KMS-11 (cell line): ENCODE results near the gene ROPN1L.

Source experiments
- H2AFZ ChIP-seq: fragments of 200-600 bp; sonication (generic); 2 replicates; pipeline ENCODE4 v1.6.1; 2016; ENCODE audit warnings: antibody characterized with exemption, mixed run types, low read depth
- H3K27ac ChIP-seq: fragments of 200-600 bp; sonication (generic); 2 replicates; pipeline ENCODE4 v1.6.1; 2016; ENCODE audit warnings: mild to moderate bottlenecking, mixed run types
- H3K27me3 ChIP-seq: fragments of 200-600 bp; sonication (generic); 2 replicates; pipeline ENCODE4 v1.6.1; 2017; ENCODE audit warnings: mild to moderate bottlenecking, low read depth, mixed run types, moderate library complexity; ENCODE audit not compliant: insufficient read depth
- H3K36me3 ChIP-seq: fragments of 200-600 bp; sonication (generic); 2 replicates; pipeline ENCODE4 v1.6.1; 2017; ENCODE audit warnings: mild to moderate bottlenecking, mixed run types; ENCODE audit not compliant: insufficient read depth
- H3K4me1 ChIP-seq: fragments of 200-600 bp; sonication (generic); 2 replicates; pipeline ENCODE4 v1.6.1; 2016; ENCODE audit warnings: mild to moderate bottlenecking, low read depth, mixed run types; ENCODE audit not compliant: poor library complexity, severe bottlenecking
- H3K4me2 ChIP-seq: fragments of 200-600 bp; sonication (generic); 2 replicates; pipeline ENCODE4 v1.7.0; 2016; ENCODE audit warnings: mild to moderate bottlenecking, mixed run types
- H3K4me3 ChIP-seq: fragments of 200-600 bp; sonication (generic); IDR thresholded peaks from 2 replicates; pipeline ENCODE4 v1.6.1; 2017; ENCODE audit warnings: low read depth, low read length, mixed read lengths; ENCODE audit not compliant: insufficient read depth
- H3K79me2 ChIP-seq: fragments of 200-600 bp; sonication (generic); 2 replicates; pipeline ENCODE4 v1.6.1; 2016; ENCODE audit warnings: low read depth, mixed run types; ENCODE audit not compliant: insufficient read depth
- H3K9ac ChIP-seq: fragments of 200-600 bp; sonication (generic); 2 replicates; pipeline ENCODE4 v1.6.1; 2016; ENCODE audit warnings: mild to moderate bottlenecking, mixed run types
- H4K20me1 ChIP-seq: fragments of 200-600 bp; sonication (generic); 2 replicates; pipeline ENCODE4 v1.6.1; 2016; ENCODE audit warnings: mild to moderate bottlenecking, mixed run types; ENCODE audit not compliant: insufficient read depth
- CTCF ChIP-seq: fragments of 200-600 bp; sonication (generic); conservative IDR thresholded peaks from 2 replicates; pipeline ENCODE4 v1.6.1; 2017; ENCODE audit warnings: low read depth, mild to moderate bottlenecking, antibody characterized with exemption, low read length, moderate library complexity, mixed read lengths

ROPN1L gene

GRCh38 chr5:10485142-10485795 is 43.6 kb downstream of the ROPN1L start:
- Histone ChIP-seq H3K27ac (no peak overlapping the region), H4K20me1 (no peaks in the 10 kb centered on the region), H3K4me3 (no peak overlapping the region), H3K36me3 (no peaks in the 10 kb centered on the region), H3K27me3 (no peaks in the 10 kb centered on the region), H3K4me1 (no peaks in the 10 kb centered on the region), H3K4me2 (no peak overlapping the region), H3K79me2 (no peaks in the 10 kb centered on the region), H2AFZ (no peak overlapping the region), H3K9ac (no peak overlapping the region)
- no peak for TF ChIP-seq CTCF

- Histone ChIP-seq H3K27ac (no peak overlapping the region), H2AFZ (no peak overlapping the region), H3K27me3 (no peaks in the 10 kb centered on the region), H3K79me2 (no peaks in the 10 kb centered on the region), H4K20me1 (no peaks in the 10 kb centered on the region), H3K4me2 (no peak overlapping the region), H3K9ac (no peak overlapping the region), H3K4me1 (no peaks in the 10 kb centered on the region), H3K36me3 (no peaks in the 10 kb centered on the region), H3K4me3 (no peak overlapping the region)
- TF ChIP-seq CTCF: no peak
Observed at GRCh38 chr5:10485897-10486296, 44.2 kb downstream of the ROPN1L start.

- Histone ChIP-seq H2AFZ (no peak overlapping the region), H3K36me3 (no peaks in the 10 kb centered on the region), H3K9ac (no peak overlapping the region), H3K4me2 (no peak overlapping the region), H3K4me3 (no peak overlapping the region), H4K20me1 (no peaks in the 10 kb centered on the region), H3K79me2 (no peaks in the 10 kb centered on the region), H3K27ac (no peak overlapping the region), H3K4me1 (no peaks in the 10 kb centered on the region), H3K27me3 (no peaks in the 10 kb centered on the region)
- TF ChIP-seq CTCF: no peak
Observed at GRCh38 chr5:10486511-10487344, 45.0 kb downstream of the ROPN1L start.

- Histone ChIP-seq H3K4me3 (no peak overlapping the region), H3K36me3 (no peaks in the 10 kb centered on the region), H2AFZ (no peak overlapping the region), H3K9ac (no peak overlapping the region), H3K27me3 (no peaks in the 10 kb centered on the region), H4K20me1 (no peaks in the 10 kb centered on the region), H3K4me2 (no peak overlapping the region), H3K4me1 (no peaks in the 10 kb centered on the region), H3K27ac (no peak overlapping the region), H3K79me2 (no peaks in the 10 kb centered on the region)
- no peak for TF ChIP-seq CTCF
Observed at GRCh38 chr5:10488144-10488543, 46.5 kb downstream of the ROPN1L start.
